C4-2B (cell line): ENCODE measurements around the gene ARHGAP15.

Experiments used
- H3K27ac ChIP-seq: fragments of 450-650 bp; 2 replicates; pipeline ENCODE4 v1.5.1; 2017
- CTCF ChIP-seq: fragments of 450-650 bp; conservative IDR thresholded peaks from 2 replicates; pipeline ENCODE4 v1.5.1; 2017; ENCODE audit warnings: mild to moderate bottlenecking
- ZFX ChIP-seq: fragments of 450-650 bp; IDR thresholded peaks from 2 replicates; pipeline ENCODE4 v1.6.1; 2017

The ARHGAP15 gene

GRCh38 chr2:143345887-143346787 lies 216.9 kb downstream of the ARHGAP15 start:
- no peak overlapping the region for H3K27ac ChIP-seq
- TF ChIP-seq CTCF (no peak), ZFX (no peak)

GRCh38 chr2:143347271-143347695 lies 218.1 kb downstream of the ARHGAP15 start:
- H3K27ac ChIP-seq = no peak overlapping the region
- TF ChIP-seq CTCF (no peak), ZFX (no peak)

GRCh38 chr2:143347901-143348414 lies 218.7 kb downstream of the ARHGAP15 start:
- H3K27ac ChIP-seq = no peak overlapping the region
- no peak for TF ChIP-seq ZFX
- no peak for TF ChIP-seq CTCF

- no peak overlapping the region for H3K27ac ChIP-seq
- no peak for TF ChIP-seq CTCF
- no peak for TF ChIP-seq ZFX
Measured at GRCh38 chr2:143354050-143354750, 225.0 kb downstream of the ARHGAP15 start.

- no peak overlapping the region for H3K27ac ChIP-seq
- TF ChIP-seq ZFX (no peak), CTCF (no peak)
Measured at GRCh38 chr2:143355870-143356269, 226.7 kb downstream of the ARHGAP15 start.

GRCh38 chr2:143356336-143356735 lies 227.1 kb downstream of the ARHGAP15 start:
- H3K27ac ChIP-seq = no peak overlapping the region

More at GRCh38 chr2:143356336-143356735, 227.1 kb downstream of the ARHGAP15 start:
- TF ChIP-seq ZFX (no peak), CTCF (no peak)
